Astrocyte of the spinal cord (primary cell): ENCODE measurements around the gene CDC26.
"Not testable (repeated sequence)": the region's sequence is repeated elsewhere in the genome, so short reads cannot be mapped to it uniquely, and the experiment has no call there.

Experiments
- DNase-seq: peaks from one replicate; pipeline ENCODE4 v3.0.0; 2011; ENCODE audit warnings: low read depth, low spot score
- H3K4me3 ChIP-seq: 2 replicates; pipeline ENCODE4 v1.5.1; 2011; ENCODE audit warnings: low read depth, mild to moderate bottlenecking, low read length, moderate library complexity
- in situ Hi-C: cut with HindIII; loops from 2 replicates; pipeline ENCODE4 v1.10.0; 2017; ENCODE audit warnings: low sequenced_read_pairs
- TF ChIP-seq, protein P1 (sequence below): IDR thresholded peaks from 2 replicates; pipeline ENCODE4 v1.5.1; 2012; ENCODE audit warnings: low read depth, mild to moderate bottlenecking, low read length, inconsistent platforms

Gene CDC26

DNA sequence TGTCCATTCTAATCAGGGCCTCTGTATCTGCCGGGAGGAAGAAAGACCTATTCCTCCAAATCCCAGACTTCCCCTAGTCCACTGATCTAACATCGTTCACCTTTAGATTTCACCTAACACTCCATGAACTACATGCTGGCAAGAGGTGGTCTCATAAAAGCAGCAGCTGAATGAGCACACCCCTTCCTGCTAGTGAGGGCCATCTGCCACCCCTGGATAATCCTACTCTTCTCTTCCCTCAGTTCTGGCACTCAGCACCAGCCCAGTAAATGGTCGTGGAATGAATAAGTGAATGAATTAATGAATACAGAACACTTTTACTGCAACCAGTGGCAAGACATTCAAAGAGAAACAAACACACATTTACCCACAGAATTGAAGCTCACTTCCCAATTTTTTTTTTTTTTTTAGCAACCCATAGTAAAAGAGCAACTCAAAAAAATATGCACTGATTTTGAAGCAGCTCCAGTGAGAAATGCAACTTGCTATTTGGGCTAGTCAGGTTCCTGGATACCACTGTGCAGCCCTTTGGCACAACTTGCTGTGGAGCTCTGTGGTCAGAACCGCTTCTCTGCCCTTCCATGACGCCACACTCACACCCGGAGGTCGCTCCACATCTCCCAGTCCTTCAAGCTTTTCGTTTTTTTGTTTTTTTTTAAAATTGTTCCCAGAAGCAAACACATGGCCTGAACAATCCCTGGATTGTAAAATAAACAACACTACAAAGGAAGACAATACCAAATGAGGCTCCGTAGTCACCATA is 21.6 kb upstream of the CDC26 start:
- no peak for DNase-seq
- TF ChIP-seq, protein P1, sequence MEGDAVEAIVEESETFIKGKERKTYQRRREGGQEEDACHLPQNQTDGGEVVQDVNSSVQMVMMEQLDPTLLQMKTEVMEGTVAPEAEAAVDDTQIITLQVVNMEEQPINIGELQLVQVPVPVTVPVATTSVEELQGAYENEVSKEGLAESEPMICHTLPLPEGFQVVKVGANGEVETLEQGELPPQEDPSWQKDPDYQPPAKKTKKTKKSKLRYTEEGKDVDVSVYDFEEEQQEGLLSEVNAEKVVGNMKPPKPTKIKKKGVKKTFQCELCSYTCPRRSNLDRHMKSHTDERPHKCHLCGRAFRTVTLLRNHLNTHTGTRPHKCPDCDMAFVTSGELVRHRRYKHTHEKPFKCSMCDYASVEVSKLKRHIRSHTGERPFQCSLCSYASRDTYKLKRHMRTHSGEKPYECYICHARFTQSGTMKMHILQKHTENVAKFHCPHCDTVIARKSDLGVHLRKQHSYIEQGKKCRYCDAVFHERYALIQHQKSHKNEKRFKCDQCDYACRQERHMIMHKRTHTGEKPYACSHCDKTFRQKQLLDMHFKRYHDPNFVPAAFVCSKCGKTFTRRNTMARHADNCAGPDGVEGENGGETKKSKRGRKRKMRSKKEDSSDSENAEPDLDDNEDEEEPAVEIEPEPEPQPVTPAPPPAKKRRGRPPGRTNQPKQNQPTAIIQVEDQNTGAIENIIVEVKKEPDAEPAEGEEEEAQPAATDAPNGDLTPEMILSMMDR, result no peak
- no peak overlapping the region for H3K4me3 ChIP-seq
- in situ Hi-C loops, result no loop called here

DNA sequence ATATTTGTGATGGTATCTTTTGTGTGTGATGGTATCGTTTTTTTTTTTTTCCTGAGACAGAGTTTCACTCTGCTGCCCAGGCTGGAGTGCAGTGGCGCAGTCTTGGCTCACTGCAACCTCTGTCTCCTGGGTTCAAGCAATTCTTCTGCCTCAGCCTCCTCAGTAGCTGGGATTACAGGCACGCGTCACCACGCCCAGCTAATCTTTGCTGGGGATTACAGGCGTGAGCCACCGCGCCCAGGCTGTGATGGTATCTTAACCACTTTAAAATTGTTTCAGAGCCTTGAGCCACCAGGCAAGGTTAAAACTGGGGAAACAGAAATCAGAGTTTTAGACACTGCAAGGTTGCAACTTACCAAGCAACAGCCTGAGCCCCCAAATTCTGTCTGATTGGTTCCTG is 20.9 kb upstream of the CDC26 start:
- H3K4me3 ChIP-seq, DNase-seq, in situ Hi-C loops: not testable (repeated sequence)

DNA sequence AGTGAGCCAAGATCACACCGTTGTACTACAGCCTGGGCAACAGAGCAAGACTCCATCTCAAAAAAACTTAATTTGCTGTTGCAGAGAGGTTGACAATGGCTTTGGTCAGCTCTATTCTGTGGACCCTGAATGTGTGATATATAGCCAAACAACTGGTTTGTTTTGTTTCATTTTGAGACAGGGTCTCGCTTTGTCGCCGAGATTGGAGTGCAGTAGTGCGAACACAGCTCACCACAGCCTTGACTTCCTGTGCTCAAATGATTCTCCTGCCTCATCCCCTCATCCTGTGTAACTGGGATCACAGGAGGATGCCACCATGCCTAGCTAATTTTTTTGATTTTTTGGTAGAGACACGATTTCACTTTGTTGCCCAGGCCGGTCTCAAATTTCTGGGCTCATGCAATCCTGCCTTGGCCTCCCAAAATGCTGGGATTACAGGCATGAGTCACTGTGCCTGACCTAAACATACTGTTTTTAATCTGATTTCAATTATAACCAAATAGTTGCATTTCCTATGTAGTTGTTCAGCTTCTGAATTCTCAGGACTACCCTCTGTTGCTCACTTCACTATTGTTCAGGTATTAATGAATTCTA is 18.0 kb upstream of the CDC26 start:
- no peak overlapping the region for H3K4me3 ChIP-seq
- TF ChIP-seq, protein P1, result no peak
- no peak for DNase-seq
- in situ Hi-C loops, result no loop called here

DNA sequence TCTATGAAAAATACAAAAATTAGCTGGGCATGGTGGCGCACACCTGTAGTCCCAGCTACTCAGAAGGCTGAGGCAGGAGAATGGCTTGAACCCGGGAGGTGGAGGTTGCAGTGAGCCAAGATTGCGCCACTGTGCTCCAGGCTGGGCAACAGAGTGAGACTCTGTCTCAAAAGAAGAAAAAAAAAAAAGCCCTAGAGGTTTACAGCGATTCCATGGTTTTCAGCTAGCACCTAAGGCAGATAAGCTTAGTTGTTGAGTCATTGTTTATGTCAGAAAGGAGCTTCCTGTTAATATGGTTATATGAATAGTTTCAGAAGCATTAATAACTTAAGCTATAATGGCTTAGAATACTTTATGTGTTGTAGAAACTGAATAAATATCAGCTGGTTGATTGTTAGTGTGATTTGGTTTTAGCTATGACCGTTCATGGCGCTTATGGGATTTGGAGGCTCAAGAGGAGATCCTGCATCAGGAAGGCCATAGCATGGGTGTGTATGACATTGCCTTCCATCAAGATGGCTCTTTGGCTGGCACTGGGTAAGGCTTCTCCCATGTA is 14.8 kb upstream of the CDC26 start:
- no peak for DNase-seq
- TF ChIP-seq, protein P1, result no peak
- no peak overlapping the region for H3K4me3 ChIP-seq
- in situ Hi-C loops, result no loop called here

DNA sequence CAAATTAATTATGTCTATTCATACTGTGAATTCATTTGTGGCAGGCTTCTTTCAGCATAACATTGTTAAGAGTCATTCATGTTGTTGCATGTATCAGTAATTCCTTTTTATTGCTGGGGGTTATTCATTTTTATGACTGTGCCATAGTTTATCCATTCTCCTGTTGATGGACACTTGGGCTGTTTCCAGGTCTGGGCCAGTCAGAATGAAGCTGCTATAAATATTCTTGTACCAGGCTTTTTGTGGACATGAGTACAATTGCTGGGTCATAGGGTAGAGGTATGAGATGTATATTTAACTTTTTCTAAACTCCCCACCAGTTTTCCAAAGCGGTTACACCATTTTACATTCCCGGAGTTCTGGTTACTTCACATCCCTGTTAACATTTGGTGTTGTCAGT is 13.7 kb upstream of the CDC26 start:
- TF ChIP-seq, protein P1, result no peak
- in situ Hi-C loops, result no loop called here
- H3K4me3 ChIP-seq, result no peak overlapping the region
- no peak for DNase-seq

DNA sequence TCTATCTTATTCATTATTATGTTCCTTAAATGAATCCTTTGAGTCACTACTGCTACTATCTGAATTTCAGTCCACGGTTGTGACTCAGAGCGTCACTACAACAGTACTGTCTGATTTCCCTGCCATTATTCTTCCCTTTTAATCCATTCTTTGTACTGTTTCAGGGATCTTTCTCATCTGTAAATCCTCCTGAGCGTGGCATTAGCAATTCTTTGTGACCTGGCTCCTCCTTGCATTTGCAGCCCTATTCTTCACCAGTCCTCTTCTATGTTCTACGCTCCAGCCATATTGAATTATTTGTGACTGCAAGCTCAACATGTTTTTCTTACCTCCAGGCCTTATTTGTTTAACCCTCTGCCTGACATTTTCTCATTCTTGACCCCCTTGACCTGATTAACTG is 6.0 kb upstream of the CDC26 start:
- no peak for DNase-seq
- no peak overlapping the region for H3K4me3 ChIP-seq
- in situ Hi-C loops, result no loop called here
- TF ChIP-seq, protein P1, result no peak

DNA sequence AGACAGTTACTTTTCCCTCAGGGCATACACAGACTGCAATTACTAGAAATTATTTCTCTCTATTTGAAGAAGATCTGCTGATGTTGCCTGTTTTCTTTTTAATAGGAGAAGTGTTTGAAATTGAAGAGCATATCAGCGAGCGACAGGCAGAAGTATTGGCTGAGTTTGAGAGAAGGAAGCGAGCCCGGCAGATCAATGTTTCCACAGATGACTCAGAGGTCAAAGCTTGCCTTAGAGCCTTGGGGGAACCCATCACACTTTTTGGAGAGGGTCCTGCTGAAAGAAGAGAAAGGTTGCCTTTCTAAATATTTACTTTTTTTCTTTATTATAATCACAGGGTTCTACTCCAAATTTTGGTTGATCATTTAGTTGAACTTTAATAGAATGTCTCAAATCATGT is 3.5 kb upstream of the CDC26 start:
- TF ChIP-seq, protein P1, result no peak
- DNase-seq, result no peak
- in situ Hi-C loops, result no loop called here
- H3K4me3 ChIP-seq, result no peak overlapping the region
